ENCODE data around the gene MEIS2. TPM values are rescaled to one million over a fixed set of nuclear protein-coding genes. Genes with fewer than 3 reads are reported as not detected.

Gene MEIS2
- total RNA-seq, 2 experiments from 2014 or later: not detected

GRCh38 chr15:37099319-37100108 is 835 bp downstream of the MEIS2 start:
- ChIA-PET POLR2A (interaction anchor here (0.7 kb wide), 1 partner anchor 1382 kb away, joined by 10 read pairs; no protein-coding TSS in a partner anchor), CTCF (no interaction called here)

- POLR2A ChIA-PET: no interaction called here
These were observed 1.7 kb downstream of the MEIS2 start for GRCh38 chr15:37098468-37099318.

GRCh38 chr15:37097144-37097919 is 3.0 kb downstream of the MEIS2 start:
- POLR2A ChIA-PET: no interaction called here
- CTCF ChIA-PET: no interaction called here

More at GRCh38 chr15:37098468-37099318, 1.7 kb downstream of the MEIS2 start:
- CTCF ChIA-PET: no interaction called here

- ChIA-PET CTCF (no interaction called here), POLR2A (no interaction called here)
These were observed 3.7 kb downstream of the MEIS2 start for GRCh38 chr15:37096558-37097143.

- POLR2A ChIA-PET: no interaction called here
These were observed 4.4 kb downstream of the MEIS2 start for GRCh38 chr15:37095770-37096557.

GRCh38 chr15:37094915-37095711 is 5.2 kb downstream of the MEIS2 start:
- CTCF ChIA-PET: interaction anchor here (0.5 kb wide), 1 partner anchor 16 kb away, joined by 6 read pairs; no protein-coding TSS in a partner anchor
- POLR2A ChIA-PET: no interaction called here

More at GRCh38 chr15:37095770-37096557, 4.4 kb downstream of the MEIS2 start:
- CTCF ChIA-PET: no interaction called here

GRCh38 chr15:37094333-37094914 is 5.9 kb downstream of the MEIS2 start:
- POLR2A ChIA-PET: no interaction called here

GRCh38 chr15:37093480-37094332 is 6.6 kb downstream of the MEIS2 start:
- ChIA-PET POLR2A (no interaction called here), CTCF (no interaction called here)

More at GRCh38 chr15:37094333-37094914, 5.9 kb downstream of the MEIS2 start:
- CTCF ChIA-PET: interaction anchor here (0.5 kb wide), 1 partner anchor 16 kb away, joined by 6 read pairs; no protein-coding TSS in a partner anchor

- ChIA-PET CTCF (no interaction called here), POLR2A (no interaction called here)
These were observed 9.7 kb downstream of the MEIS2 start for GRCh38 chr15:37090543-37091175.

GRCh38 chr15:37088436-37088835 is 11.9 kb downstream of the MEIS2 start:
- ChIA-PET POLR2A (no interaction called here), CTCF (no interaction called here)

GRCh38 chr15:37087131-37087588 is 13.2 kb downstream of the MEIS2 start:
- POLR2A ChIA-PET: no interaction called here
- CTCF ChIA-PET: no interaction called here

- ChIA-PET CTCF (no interaction called here), POLR2A (no interaction called here)
These were observed 13.8 kb downstream of the MEIS2 start for GRCh38 chr15:37086521-37086920.

GRCh38 chr15:37086120-37086519 is 14.2 kb downstream of the MEIS2 start:
- CTCF ChIA-PET: no interaction called here
- POLR2A ChIA-PET: no interaction called here

- CTCF ChIA-PET: no interaction called here
These were observed 15.7 kb downstream of the MEIS2 start for GRCh38 chr15:37084602-37085001.

GRCh38 chr15:37083610-37084009 is 16.7 kb downstream of the MEIS2 start:
- ChIA-PET CTCF (no interaction called here), POLR2A (no interaction called here)

More at GRCh38 chr15:37084602-37085001, 15.7 kb downstream of the MEIS2 start:
- POLR2A ChIA-PET: no interaction called here

- ChIA-PET POLR2A (no interaction called here), CTCF (no interaction called here)
These were observed 18.4 kb downstream of the MEIS2 start for GRCh38 chr15:37081983-37082382.

All from activated CD8-positive, alpha-beta memory T cell treated with anti-CD3 and anti-CD28 coated beads for 36 hours (primary cell).